Activated CD4-positive, alpha-beta T cell treated with anti-CD3 and anti-CD28 coated beads, Interleukin-2, Interleukin-4, amounts not matched to agents 100 ng/mL and 50 ng/mL, durations not matched to agents 16 hours and 8 hours (primary cell): Measurements from ENCODE around the gene DPH5.
A peak's percentile ranks its signal among the peaks of the same experiment; 100 is the strongest.
"Not testable (repeated sequence)": the region's sequence is repeated elsewhere in the genome, so short reads cannot be mapped to it uniquely, and the experiment has no call there.

ENCODE experiments used
- DNase-seq: peaks from one replicate; pipeline ENCODE4 v3.0.0-alpha.2; 2020; ENCODE audit warnings: low spot score

Gene DPH5

DNA sequence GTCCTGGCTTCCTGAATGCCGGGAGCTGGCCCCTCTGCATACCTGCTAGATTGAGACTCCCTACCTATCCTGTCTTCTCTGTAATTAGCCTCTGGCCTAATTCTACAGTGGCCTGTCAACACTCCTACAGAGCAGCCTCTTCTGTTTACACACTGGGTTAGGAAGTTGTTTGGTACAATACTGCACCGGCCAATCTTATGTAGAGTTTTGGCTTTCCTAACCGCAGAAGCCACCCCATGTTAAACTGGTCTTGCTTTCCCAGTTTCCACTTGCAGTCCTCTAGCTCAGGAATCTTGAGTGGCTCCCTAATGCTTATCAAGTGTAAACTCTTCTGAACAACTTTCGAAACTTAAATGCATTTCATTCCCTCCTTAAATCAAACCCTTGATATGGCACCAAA lies 42.8 kb downstream of the DPH5 start:
- no peak for DNase-seq

DNA sequence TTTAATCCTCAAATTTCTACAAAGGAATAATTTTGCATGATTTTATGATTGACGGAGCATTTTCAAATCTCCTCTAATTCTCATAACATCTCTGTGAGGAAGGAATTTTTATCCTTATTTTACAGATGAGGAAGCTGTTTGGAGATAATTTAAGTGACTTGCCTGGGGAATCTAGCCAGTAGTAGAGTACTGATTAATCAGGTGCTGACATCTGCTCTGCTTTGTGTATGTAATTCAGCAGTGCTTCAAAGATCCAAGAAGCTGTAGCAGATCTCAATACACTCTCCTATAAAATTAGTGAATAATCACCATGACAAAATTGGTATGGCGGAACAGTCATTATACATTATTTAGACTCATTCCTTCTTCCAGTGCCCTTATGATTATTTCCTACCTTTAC lies 46.0 kb downstream of the DPH5 start:
- no peak for DNase-seq

DNA sequence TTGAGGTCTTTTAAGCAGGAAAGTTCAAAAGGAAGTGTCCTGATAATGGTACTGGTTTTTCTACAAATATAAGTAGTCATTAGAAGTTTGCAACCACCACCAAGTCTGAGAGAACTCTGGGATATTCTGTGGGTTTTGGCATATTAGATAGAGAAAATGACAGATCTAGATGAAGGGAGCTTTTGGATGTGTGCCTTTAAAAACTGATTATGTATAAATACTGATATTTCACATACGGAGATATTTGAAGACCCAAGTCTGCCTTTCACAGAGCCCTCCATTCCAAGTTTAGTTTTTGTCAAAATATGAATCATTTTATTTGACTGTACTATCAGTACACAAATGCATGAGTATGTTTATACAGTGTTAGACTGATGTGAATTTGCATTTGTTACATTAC lies 48.6 kb downstream of the DPH5 start:
- no peak for DNase-seq

DNA sequence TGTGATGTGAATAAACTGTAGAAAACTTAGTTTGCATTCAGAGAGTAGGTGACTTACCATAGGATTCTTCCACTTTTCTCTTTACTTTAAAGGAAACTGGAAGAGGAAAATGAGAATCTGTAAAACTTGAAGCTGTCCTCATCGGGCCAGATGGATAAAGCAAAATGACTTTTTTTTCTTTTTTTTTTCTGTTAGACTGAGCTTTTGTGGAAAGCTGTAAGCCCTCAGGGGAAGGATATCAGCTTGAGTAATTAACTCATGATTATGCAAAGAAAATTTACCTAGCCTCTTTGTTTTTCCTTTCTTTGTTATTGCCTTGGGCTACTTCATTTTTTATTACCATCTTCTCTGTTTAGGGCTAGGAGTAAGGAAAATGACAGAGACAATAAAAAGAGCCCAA lies 53.4 kb downstream of the DPH5 start:
- DNase-seq: no peak

DNA sequence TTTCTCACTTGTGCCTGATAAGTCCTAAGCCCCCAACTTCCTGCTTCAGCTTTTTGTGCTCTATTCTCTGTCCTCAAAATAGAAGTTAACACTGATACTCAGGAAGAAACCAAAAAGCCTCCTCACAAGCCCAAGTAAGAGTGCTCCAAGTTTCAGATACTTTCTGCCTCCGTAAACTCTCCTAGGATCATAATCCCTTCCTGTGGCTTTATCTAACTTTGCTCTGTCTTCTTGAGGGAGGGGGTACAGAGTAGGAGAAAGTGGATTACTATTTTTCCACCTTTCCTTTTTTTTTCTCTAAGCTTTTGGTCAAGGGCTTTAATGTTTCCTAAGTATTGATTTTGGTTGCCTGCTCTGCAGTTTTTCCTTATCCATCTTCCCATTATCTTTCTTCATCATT lies 54.6 kb downstream of the DPH5 start:
- no peak for DNase-seq

DNA sequence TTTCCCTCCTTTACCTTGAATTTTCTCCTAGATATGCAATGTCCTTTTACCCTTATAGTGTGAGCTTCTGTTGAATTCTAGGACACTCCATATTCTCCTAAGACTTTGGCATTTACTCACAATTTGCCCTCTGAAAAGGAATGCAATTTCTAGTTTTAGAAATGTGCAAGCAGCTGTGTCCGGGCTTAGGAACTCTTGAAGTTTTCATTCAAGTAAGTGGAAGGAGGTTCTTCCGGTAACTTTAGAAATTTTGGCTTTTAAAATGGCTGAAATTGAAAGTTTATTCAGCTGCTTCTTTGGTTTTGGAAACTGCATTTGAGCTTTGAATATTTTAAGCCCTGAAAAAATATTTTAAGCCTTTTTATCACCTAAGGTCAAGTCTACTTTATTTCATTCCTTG lies 56.3 kb downstream of the DPH5 start:
- DNase-seq: no peak

DNA sequence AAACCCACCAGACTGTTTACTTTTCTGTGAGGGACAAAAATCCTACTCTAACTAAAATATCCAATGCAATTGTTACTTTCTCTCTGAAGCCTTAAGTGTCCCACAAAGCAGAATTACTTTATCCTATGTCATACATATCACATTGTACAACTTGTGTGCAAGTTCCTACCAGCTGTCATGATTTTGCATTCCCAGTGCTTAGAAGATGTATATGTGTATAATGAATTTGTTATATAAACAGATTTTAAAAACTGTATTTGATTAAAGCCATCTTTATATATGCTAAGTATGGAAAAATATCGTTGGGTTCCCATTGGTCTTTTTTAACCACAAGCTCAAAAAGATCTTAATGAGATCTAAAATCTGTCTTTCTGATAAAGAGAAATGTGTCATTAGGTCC lies 57.0 kb downstream of the DPH5 start:
- no peak for DNase-seq

DNA sequence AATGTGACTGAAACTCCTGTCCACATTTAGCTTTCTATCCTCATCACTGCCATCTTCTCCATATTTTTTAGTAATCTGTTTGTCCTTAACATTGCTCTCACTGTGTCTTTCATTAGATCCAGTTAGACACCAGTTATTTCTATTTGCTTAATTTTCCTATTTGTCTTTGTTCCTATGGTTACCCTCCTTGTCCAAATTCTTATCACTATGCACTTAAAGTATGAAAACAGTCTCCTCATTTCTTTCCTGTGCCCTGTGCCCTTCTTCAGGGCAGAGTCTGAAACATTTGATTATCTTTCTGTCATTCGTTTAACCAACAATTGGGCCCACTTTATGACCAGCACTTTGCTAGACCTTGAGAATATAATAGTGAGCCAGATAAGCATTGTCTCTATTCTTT lies 65.5 kb downstream of the DPH5 start:
- no peak for DNase-seq

DNA sequence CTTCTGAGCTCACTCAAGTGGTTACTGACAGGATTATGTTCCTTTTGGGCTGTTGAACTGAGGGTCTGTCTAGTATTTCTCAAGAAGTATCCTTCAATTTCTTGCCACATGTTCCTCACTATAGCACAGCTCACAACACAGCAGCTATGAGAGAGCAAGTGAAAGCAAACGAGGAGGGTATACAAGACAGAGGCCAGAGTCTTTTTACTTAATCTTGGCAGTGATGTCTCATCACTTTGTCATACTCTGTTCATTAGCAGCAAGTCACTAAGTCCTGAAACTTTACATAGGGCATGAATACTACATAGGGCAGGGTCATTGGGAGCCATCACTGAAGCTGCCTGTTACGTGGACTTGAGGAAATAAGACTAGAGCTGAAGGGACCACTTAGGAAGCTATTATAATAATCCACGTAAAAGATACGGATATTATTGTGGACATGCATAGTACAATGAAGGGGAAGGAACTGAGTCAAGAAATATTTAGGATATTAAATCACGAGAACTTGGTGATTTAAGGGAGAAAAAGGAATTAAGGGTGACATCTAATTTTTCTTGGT lies 66.0 kb downstream of the DPH5 start:
- no peak for DNase-seq

DNA sequence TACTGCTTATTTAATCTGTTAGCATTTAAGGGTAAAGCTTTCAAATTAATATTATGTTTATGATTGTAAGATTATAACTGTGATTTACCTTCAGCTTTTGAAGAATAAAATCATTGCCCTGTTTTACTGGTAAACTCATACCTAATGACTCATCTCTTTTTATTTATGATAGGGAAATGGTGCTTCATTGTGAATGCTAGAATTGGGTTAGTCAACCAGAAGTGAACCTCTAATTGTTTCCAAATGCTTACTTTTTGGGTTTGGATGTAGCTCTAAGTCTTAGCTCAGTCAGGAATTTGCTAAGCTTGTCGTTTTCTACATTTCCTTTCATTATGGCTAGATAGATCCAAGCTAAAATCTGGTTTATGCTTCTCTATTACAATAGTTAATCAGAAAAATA lies 70.3 kb downstream of the DPH5 start:
- DNase-seq: no peak

DNA sequence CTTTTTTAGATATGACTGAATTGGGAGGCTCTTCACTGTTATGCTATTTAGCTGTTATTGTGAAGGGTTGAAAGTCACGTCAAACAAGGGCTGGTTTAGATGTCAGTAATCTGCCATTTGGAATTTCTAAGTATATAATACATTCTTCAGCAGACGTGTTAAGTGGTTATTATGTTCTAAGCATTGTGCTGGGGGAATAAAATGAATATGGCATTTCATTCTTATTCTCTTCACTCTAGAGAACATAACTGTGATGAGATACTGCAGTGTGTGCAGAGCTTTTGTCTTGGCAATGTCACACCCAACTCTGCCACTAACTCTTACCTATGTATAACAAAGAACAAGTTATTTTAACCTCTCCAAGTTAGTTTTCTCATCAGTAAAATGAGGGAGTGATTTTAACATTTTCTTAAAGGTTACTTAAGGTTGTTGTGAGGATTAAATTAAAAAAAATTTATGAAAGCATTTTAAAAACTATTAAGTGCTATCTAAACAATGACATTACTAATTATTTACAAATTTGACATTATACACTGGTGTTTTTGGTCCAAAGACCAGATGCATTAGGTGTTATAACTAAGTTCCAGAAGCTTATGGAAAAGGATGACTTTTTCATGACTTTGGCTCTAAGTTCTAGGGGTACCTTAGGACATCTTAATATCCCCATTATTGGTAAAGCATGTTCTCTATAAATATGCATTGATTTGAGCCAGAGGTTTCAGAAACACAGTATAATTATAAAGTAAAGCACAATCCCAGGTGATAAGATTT lies 71.4 kb downstream of the DPH5 start:
- no peak for DNase-seq

DNA sequence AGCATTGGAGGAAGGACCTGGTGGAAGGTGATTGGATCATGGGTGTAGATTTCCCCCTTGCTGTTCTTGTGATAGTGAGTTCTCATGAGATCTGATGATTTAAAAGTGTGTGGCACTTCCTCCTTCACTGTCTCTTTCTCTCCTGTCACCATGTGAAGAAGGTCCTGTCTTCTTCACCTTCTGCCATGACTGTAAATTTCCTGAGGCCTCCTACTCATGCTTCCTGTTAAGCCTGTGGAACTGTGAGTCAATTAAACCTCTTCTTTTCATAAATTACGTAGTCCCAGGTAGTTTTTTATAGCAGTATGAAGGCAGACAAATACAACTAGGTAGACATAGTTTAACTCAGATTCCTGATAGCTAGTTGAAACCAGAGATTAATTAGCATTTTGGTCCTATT lies 72.6 kb downstream of the DPH5 start:
- DNase-seq: not testable (repeated sequence)

DNA sequence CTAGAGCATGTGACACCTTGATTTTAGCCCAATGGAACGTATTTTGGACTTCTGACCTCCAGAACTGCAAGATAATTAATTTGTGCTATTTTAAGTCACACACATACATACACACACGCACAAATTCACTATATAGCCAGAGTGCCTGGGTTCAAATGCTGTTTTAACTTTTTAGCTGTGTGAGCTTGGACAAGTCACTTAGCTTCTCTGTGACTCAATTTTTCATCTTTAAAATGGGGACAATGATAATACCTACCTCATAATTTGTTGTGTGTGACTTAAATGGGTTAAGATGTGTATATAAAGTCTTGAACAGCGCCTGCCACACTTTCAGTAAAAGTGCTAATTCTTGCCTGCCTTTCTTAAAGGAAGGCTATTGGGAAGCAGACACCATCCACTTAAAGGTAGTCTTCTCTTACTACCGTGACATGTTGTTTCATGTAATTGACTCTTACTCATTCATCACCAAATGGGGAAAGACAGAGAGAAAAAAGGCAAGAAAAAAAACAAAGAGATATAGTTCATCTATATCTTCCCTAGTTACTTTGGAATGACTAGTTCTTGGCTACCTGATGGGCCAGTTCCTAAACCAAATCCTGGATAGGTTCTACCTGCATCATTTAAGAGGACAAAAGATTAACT lies 73.4 kb downstream of the DPH5 start:
- DNase-seq: no peak

DNA sequence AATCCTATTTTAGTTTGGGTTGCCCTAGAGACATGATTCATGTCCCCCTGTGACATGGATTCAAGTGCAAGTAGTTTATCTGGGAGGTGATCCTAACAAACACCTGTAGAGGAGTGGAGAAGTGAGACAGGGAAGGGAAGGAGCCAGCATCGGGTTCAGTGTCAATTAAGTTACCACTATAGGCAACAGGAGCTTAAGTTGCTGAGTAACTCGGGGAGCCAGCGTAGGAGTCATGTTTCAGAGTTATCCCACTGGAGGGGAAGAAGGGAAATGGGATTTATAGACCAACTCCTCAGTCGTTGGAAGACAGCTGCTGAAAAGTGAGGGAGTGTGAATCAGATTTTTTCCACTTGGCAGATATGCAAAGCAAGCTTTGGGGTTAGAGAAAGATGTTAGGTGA lies 74.8 kb downstream of the DPH5 start:
- DNase-seq: no peak

DNA sequence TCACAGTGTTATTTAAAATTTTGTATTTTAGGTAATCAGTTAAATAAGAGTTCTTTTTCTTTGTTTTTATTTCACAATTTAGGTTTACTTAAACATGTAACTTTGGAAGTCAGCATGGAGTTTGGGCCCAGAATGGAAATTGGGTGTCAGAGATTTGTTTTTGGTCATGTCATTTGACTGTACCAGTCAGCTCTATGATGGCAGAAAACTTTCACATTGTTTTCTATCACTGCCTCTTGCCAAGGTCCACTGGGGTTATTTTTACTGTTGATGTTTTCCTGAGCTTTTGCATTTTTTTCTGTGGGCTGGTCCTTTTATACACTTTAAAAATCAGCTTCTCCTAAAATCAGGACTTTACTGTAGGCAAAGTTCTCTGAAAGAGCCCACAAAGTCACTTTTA lies 75.2 kb downstream of the DPH5 start:
- DNase-seq: no peak

DNA sequence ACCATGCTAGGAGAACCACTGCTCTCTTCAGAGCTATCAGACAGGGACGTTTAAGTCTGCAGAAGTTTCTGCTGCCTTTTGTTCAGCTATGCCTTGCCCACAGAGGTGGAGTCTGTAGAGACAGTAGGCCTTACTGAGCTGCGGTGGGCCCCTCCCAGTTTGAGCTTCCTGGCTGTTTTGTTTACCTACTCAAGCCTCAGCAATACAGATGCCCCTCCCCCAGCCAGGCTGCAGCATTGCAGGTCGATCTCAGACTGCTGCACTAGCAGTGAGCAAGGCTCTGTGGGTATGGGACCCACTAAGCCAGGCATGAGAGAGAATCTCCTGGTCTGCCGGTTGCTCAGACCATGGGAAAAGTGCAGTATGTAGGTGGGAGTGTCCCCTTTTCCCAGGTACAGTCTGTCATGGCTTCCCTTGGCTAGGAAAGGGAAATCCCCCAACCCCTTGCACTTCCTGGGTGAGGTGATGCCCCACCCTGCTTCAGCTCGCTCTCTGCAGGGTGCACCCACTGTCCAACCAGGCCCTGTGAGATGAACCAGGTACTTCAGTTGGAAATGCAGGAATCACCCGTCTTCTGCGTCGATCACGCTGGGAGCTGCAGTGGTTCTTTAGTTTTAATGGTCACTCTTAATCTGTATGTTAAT lies 75.9 kb downstream of the DPH5 start:
- peak; percentile 61 for DNase-seq

DNA sequence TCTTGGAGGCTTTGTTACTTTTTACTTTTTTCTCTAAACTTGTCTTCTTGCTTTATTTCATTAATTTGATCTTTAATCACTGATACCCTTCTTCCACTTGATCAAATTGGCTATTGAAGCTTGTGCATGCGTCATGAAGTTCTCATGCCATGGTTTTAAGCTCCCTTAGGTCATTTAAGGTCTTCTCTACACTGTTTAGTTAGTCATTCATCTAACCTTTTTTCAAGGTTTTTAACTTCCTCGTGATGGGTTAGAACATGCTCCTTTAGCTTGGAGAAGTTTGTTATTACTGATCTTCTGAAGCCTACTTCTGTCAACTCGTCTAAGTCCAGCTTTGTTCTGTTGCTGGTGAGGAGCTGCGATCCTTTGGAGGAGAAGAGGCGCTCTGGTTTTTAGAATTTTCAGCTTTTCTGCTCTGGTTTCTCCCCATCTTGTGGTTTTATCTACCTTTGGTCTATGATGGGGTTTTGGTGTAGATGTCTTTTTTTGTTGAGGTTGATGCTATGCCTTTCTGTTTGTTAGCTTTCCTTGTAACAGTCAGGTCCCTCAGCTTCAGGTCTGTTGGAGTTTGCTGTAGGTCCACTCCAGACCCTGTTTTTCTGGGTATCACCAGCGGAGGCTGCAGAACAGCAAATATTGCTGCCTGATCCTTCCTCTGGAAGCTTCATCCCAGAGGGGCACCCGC lies 76.7 kb downstream of the DPH5 start:
- not testable (repeated sequence) for DNase-seq

DNA sequence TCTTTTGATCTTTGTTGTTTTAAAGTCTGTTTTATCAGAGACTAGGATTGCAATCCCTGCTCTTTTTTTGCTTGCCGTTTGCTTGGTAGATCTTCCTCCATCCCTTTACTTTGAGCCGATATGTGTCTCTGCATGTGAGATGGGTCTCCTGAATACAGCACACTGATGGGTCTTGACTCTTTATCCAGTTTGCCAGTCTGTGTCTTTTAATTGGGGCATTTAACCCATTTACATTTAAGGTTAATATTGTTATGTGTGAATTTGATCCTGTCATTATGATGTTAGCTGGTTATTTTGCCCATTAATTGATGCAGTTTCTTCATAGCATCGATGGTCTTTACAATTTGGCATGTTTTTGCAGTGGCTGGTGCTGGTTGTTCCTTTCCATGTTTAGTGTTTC lies 77.8 kb downstream of the DPH5 start:
- not testable (repeated sequence) for DNase-seq

DNA sequence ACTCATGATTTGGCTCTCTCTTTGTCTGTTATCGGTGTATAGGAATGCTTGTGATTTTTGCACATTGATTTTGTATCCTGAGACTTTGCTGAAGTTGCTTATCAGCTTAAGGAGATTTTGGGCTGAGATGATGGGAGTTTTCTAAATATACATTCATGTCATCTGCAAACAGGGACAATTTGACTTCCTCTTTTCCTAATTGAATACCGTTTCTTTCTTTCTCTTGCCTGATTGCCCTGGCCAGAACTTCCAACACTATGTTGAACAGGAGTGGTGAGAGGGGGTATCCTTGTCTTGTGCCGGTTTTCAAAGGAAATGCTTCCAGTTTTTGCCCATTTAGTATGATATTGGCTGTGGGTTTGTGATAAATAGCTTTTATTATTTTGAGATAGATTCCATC lies 79.5 kb downstream of the DPH5 start:
- DNase-seq: not testable (repeated sequence)

DNA sequence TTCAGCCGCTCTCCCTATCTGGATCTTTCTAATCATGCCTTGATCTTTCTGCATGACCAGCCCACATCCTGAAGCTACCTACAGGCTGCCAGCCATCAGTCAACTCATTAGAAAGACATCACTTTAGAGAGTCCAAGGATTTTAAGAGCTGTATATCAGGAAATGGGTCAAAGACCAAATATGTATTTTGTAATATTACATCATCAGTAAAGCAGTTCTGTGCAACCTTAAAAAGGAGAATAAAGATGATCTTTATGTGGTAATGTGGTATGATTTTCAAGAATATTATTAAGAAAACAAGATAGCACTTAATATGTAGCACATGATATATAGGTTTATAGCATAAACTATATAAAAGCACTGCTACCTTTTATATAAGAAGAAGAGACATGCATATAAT lies 82.1 kb downstream of the DPH5 start:
- DNase-seq: no peak

DNA sequence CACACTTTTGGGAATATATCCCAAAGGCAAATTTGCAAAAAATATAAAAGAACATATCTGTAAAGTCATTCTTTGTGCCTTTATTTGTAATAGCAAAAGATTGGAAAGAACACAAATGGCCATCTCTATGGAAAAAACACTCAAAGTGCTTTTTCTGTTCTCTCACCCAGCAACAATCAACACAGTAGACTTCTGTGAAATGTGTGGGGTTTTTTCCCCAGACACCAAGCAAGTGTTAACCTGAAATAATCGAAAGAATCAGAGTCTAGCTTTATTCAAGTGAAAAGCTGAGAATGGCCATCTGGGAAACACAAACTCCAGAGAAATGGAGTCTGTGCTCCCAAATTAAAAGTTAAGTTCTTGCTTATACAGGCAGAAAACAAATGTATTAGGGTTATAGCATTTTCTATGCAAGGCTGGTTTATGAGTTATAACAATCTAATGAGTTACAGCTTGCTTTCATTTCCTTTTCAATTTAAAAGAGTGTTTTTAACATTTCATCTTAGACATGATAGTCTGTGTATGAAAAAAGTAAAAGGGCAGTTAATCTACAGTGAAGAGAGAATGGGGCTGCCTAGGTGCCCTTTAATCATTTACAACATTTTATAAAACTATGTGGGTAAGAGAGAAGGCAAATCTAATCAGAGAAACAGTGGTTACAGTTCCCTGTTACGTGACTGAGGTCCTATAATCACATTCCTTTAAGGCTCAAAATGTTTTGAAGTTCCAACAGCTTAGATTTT lies 83.1 kb downstream of the DPH5 start:
- no peak for DNase-seq
